Ovary (tissue), 9 donors: ENCODE results near the gene CTU1. TPM values are rescaled to one million over a fixed set of nuclear protein-coding genes. Genes with fewer than 3 reads are reported as not detected.
A peak's percentile ranks its signal among the peaks of the same experiment; 100 is the strongest.

Source experiments
- DNase-seq, 5 donors: peaks; one replicate each; pipeline ENCODE4 v3.0.0-alpha.2; 2019 to 2020
- H3K27ac ChIP-seq, 2 donors: fragments of 200-600 bp; one replicate each; pipeline versions ENCODE4 v1.5.1 to v1.8.0; 2019 to 2022
- H3K27me3 ChIP-seq: fragments of 200-600 bp; one replicate; pipeline ENCODE4 v1.8.0; 2022
- H3K36me3 ChIP-seq: fragments of 200-600 bp; sonication (generic); one replicate; pipeline ENCODE4 v1.5.1; 2019
- H3K4me1 ChIP-seq: one replicate; pipeline ENCODE4 v1.8.1; 2013; ENCODE audit warnings: mild to moderate bottlenecking, moderate library complexity; ENCODE audit not compliant: insufficient read depth
- H3K4me3 ChIP-seq: fragments of 200-600 bp; sonication (generic); one replicate; pipeline ENCODE4 v1.5.1; 2017
- H3K9me3 ChIP-seq, 2 donors: fragments of 200-600 bp in 1 of 2; sonication (generic) in 1 of 2; one replicate each; pipeline versions ENCODE4 v1.5.1 to v1.8.1; 2013 to 2019; ENCODE audit warnings: mild to moderate bottlenecking in 1 of 2, moderate library complexity in 1 of 2
- EP300 ChIP-seq: sonication (generic); formaldehyde crosslinking; IDR thresholded peaks from one replicate; pipeline ENCODE4 v1.6.1; 2017; ENCODE audit warnings: antibody characterized with exemption
- POLR2A ChIP-seq: fragments of 450-650 bp; IDR thresholded peaks from one replicate; pipeline ENCODE4 v1.6.1; 2017; ENCODE audit warnings: antibody characterized with exemption, mild to moderate bottlenecking, moderate library complexity
- WGBS, 3 donors: extraction: QIAGEN DNeasy Blood & Tissue Kit in 1 of 3; methylation state at CpG; one replicate each; pipeline versions ENCODE4 v1.1.5 to v1.1.7; 2013 to 2017; 5-methylcytosine and 5-hydroxymethylcytosine counted together
- intact Hi-C, 4 donors: fragments of 100-400 bp; cut with DNase I; formaldehyde crosslinking; loops; one replicate each; pipeline versions ENCODE4 v1.11.0 to v1.15.1; 2022 to 2023
- polyA plus RNA-seq, 2 donors: library from polyadenylated mRNA; stranded (reverse); fragments of 200-250 nt in 1 of 2; fragments of 350-450 nt in 1 of 2; fragmentation: Illumina TruSeq in 1 of 2; extraction: RNeasy Lipid Tissue Mini Kit (QIAGEN cat#74804) in 1 of 2; gene quantifications; one replicate each; pipeline ENCODE4 v1.2.3, GENCODE V29; 2013 to 2014
- total RNA-seq, 7 donors: library from RNA; depleted of rRNA in 2 of 7; stranded (reverse); fragments of >200 nt in 2 of 7; fragmentation: NEBNext Ultra II Directional in 3 of 7; extraction: Animal tissue kit (Norgen Biotek cat#: 25700) in 3 of 7; gene quantifications; one replicate each; pipeline versions ENCODE4 v1.1.0 to v1.2.4, GENCODE V29; 2016 to 2023
- TF ChIP-seq, protein P1 (sequence below), 3 donors: fragments of 450-650 bp in 2 of 3; fragments of 200-600 bp in 1 of 3; IDR thresholded peaks; one replicate each; pipeline versions ENCODE4 v1.5.1 to v1.8.0; 2016 to 2022; ENCODE audit warnings: antibody characterized with exemption in 3 of 3, mild to moderate bottlenecking in 1 of 3
- donor health status: DM: no; HTN: no; CAD: no; lungs with moderate emphysema.
- donor health status: DM: no; HTN: no; CAD: no.
- donor health status: Bipolar disorder and iron deficiency.
- donor health status: DM: yes; HTN: yes; CAD: no.
- donor health status: DM: no; HTN: no; CAD: no.
- donor health status: DM: yes; HTN: yes; CAD: no.

CTU1 gene
- total and polyA plus RNA-seq, 9 donors: 1.1 to 17.2 (median 12.3) TPM

DNA sequence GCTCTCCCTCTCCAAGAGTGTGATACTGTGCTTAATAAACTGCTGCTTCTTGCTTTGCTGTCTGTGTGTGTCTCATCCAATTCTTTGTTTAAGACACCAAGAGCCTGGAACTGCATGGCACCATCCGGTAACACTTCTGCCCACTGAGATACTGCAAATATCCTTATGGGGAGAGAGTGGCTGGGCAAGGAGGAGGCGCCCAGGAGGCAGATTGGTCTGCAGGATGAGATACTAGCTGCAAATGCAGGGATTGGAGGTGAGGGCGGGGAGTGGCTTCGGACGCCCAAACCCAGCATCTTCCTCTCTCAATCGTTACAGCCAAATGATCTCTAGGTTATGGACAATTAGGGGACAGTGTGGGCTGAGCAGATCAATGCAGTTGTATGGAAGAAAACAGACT lies 32.2 kb upstream of the CTU1 start:
- no peaks in the 10 kb centered on the region for H3K4me1 ChIP-seq
- TF ChIP-seq POLR2A (no peak), EP300 (no peak)
- TF ChIP-seq, protein P1, sequence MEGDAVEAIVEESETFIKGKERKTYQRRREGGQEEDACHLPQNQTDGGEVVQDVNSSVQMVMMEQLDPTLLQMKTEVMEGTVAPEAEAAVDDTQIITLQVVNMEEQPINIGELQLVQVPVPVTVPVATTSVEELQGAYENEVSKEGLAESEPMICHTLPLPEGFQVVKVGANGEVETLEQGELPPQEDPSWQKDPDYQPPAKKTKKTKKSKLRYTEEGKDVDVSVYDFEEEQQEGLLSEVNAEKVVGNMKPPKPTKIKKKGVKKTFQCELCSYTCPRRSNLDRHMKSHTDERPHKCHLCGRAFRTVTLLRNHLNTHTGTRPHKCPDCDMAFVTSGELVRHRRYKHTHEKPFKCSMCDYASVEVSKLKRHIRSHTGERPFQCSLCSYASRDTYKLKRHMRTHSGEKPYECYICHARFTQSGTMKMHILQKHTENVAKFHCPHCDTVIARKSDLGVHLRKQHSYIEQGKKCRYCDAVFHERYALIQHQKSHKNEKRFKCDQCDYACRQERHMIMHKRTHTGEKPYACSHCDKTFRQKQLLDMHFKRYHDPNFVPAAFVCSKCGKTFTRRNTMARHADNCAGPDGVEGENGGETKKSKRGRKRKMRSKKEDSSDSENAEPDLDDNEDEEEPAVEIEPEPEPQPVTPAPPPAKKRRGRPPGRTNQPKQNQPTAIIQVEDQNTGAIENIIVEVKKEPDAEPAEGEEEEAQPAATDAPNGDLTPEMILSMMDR (IDR thresholded peaks at IDR 0.05): no peak
- no peak overlapping the region for H3K27ac ChIP-seq
- no peaks in the 10 kb centered on the region for H3K36me3 ChIP-seq
- H3K4me3 ChIP-seq: no peak overlapping the region
- no peaks in the 10 kb centered on the region for H3K27me3 ChIP-seq
- WGBS, 3 donors: 43 to 50% (median 49%) methylated on average over 6 of the region's 6 CpGs
- intact Hi-C loops: no loop called here
- H3K9me3 ChIP-seq: no peaks in the 10 kb centered on the region
- DNase-seq: peak in 1 of 5 donors; percentile 4

DNA sequence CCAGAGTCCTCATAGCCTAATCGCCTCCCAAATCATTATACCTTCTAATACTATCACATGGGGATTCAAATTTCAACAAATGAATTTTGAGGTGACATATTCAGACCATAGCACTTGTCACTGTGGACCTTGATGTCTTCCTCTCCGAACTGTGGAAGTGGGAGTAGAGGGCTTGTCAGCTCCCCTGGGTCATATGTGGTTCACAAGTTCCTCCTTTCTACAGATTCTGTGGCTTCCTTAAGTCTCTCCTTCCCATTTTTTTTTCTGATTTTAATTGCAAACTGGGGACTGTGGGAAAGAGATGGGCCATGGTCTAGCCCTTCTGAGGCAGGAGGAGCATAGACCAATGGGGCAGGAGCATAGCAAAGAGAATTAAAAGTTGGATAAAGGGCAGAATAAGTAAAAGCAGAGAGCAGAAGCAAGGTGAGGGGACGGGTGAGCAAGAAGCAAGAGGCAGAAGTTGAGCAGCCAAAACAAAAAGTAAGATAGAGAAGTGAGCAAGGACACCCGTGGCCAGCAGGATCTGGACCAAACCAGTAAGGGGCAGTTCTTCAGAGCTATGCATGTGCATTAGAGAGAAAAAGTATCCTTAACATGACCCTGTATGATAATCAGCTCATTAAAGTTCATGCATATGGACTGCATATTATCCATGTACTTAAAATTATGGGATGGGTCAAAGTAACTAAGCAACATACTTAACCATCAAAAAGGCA lies 31.2 kb upstream of the CTU1 start:
- Histone ChIP-seq H3K4me3 (no peak overlapping the region), H3K27me3 (no peaks in the 10 kb centered on the region), H3K27ac (no peak overlapping the region), H3K36me3 (no peaks in the 10 kb centered on the region), H3K9me3 (no peaks in the 10 kb centered on the region), H3K4me1 (no peaks in the 10 kb centered on the region)
- 51 to 67% (median 58%) methylated on average over 4 of the region's 4 CpGs for WGBS, 3 donors
- intact Hi-C loops: no loop called here
- DNase-seq: no peak
- TF ChIP-seq, protein P1 (IDR thresholded peaks at IDR 0.05): no peak
- TF ChIP-seq EP300: no peak
- TF ChIP-seq POLR2A: no peak

DNA sequence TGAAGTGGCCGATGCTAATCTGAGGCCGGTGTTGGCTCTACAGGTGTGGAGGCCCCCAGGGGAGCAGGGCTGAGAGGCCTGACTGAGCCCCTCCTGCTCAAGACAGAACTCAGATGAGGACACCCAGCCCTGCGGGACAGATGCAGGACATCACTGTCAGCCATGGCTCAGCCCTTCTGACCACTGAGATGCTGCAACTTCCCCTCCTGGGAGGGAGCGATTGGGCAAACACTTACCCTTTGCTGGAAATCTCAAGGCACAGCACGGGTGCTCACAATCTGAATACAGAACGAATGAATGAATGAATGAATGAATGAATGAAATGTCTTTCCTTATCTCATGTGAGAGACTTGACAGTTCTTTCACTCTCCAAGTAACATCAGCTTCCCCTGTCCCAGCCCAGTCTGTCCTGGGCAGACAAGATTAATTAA lies 30.4 kb upstream of the CTU1 start:
- Histone ChIP-seq H3K4me1 (no peaks in the 10 kb centered on the region), H3K27ac (no peak overlapping the region), H3K27me3 (no peaks in the 10 kb centered on the region), H3K4me3 (no peak overlapping the region), H3K9me3 (no peaks in the 10 kb centered on the region), H3K36me3 (no peaks in the 10 kb centered on the region)
- intact Hi-C loops: no loop called here
- TF ChIP-seq, protein P1 (IDR thresholded peaks at IDR 0.05): no peak
- no peak for TF ChIP-seq EP300
- DNase-seq: no peak
- WGBS, 3 donors: 64 to 71% (median 69%) methylated on average over 6 of the region's 6 CpGs

DNA sequence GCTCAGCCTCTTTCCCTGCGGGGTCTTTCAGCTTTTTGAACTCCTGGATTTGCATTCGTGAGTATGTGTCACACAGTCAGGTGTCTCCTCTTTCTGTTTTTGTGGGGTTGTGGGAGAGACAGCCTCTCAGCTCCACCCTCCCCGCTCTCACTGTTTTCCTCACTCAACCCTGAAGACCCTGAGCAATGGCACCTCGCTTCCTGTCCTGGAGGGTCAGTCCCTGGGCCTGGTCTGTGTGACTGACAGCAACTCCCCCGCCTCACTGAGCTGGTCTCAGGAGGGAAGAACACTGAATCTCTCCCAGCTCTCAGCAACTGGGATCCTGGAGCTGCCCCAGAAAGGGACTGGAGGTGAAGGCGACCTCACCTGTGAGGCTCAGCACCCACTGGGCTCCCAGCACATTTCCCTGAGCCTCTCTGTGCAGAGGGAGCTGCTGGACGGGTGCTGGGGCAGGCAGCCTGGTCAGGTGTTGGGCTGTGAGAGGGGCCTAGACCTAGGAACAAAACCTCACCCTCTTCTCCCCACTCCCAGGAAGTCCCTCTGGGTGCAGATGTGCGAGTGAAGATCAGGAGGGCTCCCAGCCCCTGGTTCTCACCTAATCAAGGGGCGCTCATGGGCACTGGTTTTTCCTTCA lies 29.7 kb upstream of the CTU1 start:
- Histone ChIP-seq H3K4me3 (no peak overlapping the region), H3K36me3 (no peaks in the 10 kb centered on the region), H3K27ac (no peak overlapping the region), H3K27me3 (no peaks in the 10 kb centered on the region), H3K9me3 (no peaks in the 10 kb centered on the region), H3K4me1 (no peaks in the 10 kb centered on the region)
- no peak for TF ChIP-seq POLR2A
- TF ChIP-seq, protein P1 (IDR thresholded peaks at IDR 0.05): no peak
- no peak for TF ChIP-seq EP300
- intact Hi-C loops: no loop called here
- DNase-seq: no peak
- WGBS, 3 donors: 82 to 90% (median 90%) methylated on average over 9 of the region's 9 CpGs
